ENCODE results near the gene DGCR8.

DNA sequence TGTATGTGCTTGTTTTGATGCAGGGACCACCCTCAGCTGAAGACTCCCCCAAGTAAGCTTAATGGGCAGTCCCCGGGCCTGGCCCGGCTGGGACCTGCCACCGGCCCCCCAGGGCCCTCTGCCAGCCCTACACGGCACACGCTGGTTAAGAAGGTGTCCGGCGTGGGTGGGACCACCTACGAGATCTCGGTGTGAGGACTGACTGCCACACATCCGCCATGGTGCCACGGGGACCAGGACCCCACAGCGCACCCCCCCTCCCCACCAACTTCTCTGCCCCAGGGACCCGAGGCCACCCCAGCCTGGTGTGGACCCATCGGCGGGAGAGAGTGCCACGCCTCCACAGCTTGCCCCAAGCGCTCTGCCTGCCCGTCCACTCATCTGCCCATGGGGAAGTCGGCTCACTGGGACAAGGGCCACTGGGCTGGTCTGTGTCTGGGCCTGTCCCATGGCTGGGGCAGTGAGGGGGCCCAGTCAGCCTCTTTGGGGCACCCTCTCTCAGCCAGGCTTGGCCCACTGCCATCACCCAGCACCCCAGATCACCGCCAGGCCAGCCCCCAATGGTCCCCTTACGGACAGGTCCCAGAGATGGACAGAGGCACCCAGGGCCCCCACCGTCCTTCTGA lies 65.3 kb downstream of the DGCR8 start:
- TF ChIP-seq CEBPB (IDR thresholded peaks at IDR 0.05; ENCODE audit: low read depth, low read length) (no peak), CHD1 (IDR thresholded peaks at IDR 0.05; ENCODE audit: low read depth, low read length) (no peak), POLR2A (IDR thresholded peaks at IDR 0.05; ENCODE audit: low read depth, low read length) (no peak), SMC3 (IDR thresholded peaks at IDR 0.05; ENCODE audit: low read depth, low read length) (no peak), RAD21 (IDR thresholded peaks at IDR 0.05; ENCODE audit: low read length) (no peak), RFX5 (IDR thresholded peaks at IDR 0.05; ENCODE audit: low read depth, low read length) (no peak), MXI1 (IDR thresholded peaks at IDR 0.05; ENCODE audit: borderline replicate concordance, low read depth, low read length) (no peak), NFE2L2 (IDR thresholded peaks at IDR 0.05; ENCODE audit: low read depth, low read length) (no peak), MAZ (IDR thresholded peaks at IDR 0.05; ENCODE audit: borderline replicate concordance, low read depth, low read length) (no peak), MAFK (IDR thresholded peaks at IDR 0.05; ENCODE audit: low read depth, low read length) (no peak), RCOR1 (IDR thresholded peaks at IDR 0.05; ENCODE audit: insufficient replicate concordance, low read length) (no peak), BHLHE40 (IDR thresholded peaks at IDR 0.05; ENCODE audit: low read depth, low read length) (no peak)
- TF ChIP-seq, protein P1, sequence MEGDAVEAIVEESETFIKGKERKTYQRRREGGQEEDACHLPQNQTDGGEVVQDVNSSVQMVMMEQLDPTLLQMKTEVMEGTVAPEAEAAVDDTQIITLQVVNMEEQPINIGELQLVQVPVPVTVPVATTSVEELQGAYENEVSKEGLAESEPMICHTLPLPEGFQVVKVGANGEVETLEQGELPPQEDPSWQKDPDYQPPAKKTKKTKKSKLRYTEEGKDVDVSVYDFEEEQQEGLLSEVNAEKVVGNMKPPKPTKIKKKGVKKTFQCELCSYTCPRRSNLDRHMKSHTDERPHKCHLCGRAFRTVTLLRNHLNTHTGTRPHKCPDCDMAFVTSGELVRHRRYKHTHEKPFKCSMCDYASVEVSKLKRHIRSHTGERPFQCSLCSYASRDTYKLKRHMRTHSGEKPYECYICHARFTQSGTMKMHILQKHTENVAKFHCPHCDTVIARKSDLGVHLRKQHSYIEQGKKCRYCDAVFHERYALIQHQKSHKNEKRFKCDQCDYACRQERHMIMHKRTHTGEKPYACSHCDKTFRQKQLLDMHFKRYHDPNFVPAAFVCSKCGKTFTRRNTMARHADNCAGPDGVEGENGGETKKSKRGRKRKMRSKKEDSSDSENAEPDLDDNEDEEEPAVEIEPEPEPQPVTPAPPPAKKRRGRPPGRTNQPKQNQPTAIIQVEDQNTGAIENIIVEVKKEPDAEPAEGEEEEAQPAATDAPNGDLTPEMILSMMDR (conservative IDR thresholded peaks at IDR 0.05; ENCODE audit: low read depth, low read length): no peak
- TF ChIP-seq, protein P2, sequence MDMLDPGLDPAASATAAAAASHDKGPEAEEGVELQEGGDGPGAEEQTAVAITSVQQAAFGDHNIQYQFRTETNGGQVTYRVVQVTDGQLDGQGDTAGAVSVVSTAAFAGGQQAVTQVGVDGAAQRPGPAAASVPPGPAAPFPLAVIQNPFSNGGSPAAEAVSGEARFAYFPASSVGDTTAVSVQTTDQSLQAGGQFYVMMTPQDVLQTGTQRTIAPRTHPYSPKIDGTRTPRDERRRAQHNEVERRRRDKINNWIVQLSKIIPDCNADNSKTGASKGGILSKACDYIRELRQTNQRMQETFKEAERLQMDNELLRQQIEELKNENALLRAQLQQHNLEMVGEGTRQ (IDR thresholded peaks at IDR 0.05; ENCODE audit: low read depth, low read length): no peak
